Heart left ventricle (tissue), 13 donors: ENCODE results near the gene ACOXL.

Source experiments
- POLR2A ChIP-seq, 2 donors: fragments of 450-650 bp; IDR thresholded peaks; one replicate each; pipeline ENCODE4 v1.6.1; 2017; ENCODE audit warnings: antibody characterized with exemption in 2 of 2, mild to moderate bottlenecking in 2 of 2, moderate library complexity in 2 of 2
- TF ChIP-seq, protein P1 (sequence below), 12 donors: fragments of 200-600 bp; sonication (generic) in 4 of 12; IDR thresholded peaks; one replicate each; pipeline versions ENCODE4 v1.5.0 to v1.8.0; 2018 to 2022; ENCODE audit warnings: antibody characterized with exemption in 12 of 12, mild to moderate bottlenecking in 5 of 12
- donor health status: ischemic (EF 13 %, LVEDD 7.1; RV severe dilation, severe dysfunction).
- donor health status: DM: no; HTN: yes; CAD: no.
- donor health status: DM: no; HTN: no; CAD: no.
- donor health status: ischemic (EF 25% LVEDD 6.9; RV normal size, moderate dysfunction).
- donor health status: ischemic (EF 25% LVEDD 5.7; RV mildly dilated, moderate dysfunction).
- donor health status: ischemic (EF 35%, LVEDD 5.7; RV mildly dilated, moderate dysfunction).
- donor health status: nonischemic (EF 11% LVEDD 7.7; RV severe dilation, severe dysfunction).
- donor health status: DM: yes; HTN: yes; CAD: no.
- donor health status: PGD.
- donor health status: ischemic (EF 29% LVEDD 5.4; RV normal size, mild dysfunction).
- donor health status: nonischemic (EF 23%, LVEDD 6.1; RV moderate dilation, normal function).

DNA sequence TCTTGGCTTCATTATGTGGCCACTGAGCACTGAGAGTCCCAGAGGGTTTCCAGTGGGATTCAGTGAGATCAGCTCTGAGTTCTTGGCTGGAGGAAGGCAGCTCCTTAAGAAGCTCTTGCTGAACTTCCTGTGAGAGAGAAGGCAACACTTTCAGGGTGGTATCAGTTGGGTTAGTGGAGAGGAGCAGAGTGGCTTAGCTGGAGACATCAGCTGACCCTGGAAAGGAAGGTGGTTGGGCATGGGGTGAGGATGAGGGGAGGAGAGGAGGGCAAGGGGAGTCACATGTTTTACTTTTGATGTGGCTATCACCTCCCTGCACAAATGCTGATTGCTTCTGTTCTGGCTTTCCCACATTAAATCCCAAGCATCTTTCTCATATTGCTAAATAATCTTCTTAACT lies 95.1 kb downstream of the ACOXL start:
- TF ChIP-seq, protein P1, sequence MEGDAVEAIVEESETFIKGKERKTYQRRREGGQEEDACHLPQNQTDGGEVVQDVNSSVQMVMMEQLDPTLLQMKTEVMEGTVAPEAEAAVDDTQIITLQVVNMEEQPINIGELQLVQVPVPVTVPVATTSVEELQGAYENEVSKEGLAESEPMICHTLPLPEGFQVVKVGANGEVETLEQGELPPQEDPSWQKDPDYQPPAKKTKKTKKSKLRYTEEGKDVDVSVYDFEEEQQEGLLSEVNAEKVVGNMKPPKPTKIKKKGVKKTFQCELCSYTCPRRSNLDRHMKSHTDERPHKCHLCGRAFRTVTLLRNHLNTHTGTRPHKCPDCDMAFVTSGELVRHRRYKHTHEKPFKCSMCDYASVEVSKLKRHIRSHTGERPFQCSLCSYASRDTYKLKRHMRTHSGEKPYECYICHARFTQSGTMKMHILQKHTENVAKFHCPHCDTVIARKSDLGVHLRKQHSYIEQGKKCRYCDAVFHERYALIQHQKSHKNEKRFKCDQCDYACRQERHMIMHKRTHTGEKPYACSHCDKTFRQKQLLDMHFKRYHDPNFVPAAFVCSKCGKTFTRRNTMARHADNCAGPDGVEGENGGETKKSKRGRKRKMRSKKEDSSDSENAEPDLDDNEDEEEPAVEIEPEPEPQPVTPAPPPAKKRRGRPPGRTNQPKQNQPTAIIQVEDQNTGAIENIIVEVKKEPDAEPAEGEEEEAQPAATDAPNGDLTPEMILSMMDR (IDR thresholded peaks at IDR 0.05): no peak
- no peak for TF ChIP-seq POLR2A (IDR thresholded peaks at IDR 0.05)
